Measurements from ENCODE around the gene PDE4D.

DNA sequence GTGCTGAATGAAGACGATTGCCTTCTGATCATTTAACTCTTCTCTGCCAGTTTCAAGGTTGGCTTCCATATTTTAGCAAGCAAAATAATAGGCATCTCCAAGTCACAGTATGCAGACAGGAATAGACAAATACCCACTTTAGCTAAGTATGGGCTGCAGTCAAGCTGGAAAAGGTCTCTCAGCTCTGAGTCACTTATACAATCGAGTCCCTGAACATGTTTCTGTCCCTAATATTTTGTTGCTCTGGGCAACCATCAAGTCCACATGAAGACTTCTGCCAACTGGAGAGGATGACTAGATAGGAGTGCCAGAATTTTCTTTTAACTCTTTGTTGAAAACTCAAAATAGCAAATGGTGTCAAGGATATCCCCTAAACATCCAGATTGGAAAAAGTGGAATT is 735.4 kb downstream of the PDE4D start:
- TF ChIP-seq, protein P1, sequence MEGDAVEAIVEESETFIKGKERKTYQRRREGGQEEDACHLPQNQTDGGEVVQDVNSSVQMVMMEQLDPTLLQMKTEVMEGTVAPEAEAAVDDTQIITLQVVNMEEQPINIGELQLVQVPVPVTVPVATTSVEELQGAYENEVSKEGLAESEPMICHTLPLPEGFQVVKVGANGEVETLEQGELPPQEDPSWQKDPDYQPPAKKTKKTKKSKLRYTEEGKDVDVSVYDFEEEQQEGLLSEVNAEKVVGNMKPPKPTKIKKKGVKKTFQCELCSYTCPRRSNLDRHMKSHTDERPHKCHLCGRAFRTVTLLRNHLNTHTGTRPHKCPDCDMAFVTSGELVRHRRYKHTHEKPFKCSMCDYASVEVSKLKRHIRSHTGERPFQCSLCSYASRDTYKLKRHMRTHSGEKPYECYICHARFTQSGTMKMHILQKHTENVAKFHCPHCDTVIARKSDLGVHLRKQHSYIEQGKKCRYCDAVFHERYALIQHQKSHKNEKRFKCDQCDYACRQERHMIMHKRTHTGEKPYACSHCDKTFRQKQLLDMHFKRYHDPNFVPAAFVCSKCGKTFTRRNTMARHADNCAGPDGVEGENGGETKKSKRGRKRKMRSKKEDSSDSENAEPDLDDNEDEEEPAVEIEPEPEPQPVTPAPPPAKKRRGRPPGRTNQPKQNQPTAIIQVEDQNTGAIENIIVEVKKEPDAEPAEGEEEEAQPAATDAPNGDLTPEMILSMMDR (IDR thresholded peaks at IDR 0.05) = no peak
- no peak for TF ChIP-seq POLR2A (IDR thresholded peaks at IDR 0.05)
